H1 (cell line): ENCODE data around the gene GNS. TPM values are rescaled to one million over a fixed set of nuclear protein-coding genes. Genes with fewer than 3 reads are reported as not detected.

Experiments
- BCL11A ChIP-seq, 2 experiments: IDR thresholded peaks; one replicate each; pipeline ENCODE4 v1.6.1; 2011; ENCODE audit warnings: low read depth in 2 of 2, low read length in 2 of 2, mild to moderate bottlenecking in 2 of 2
- CHD2 ChIP-seq: IDR thresholded peaks from 2 replicates; pipeline ENCODE4 v1.6.1; 2012; ENCODE audit warnings: low read length, improper control_type of control experiment
- CREB1 ChIP-seq: IDR thresholded peaks from 2 replicates; pipeline ENCODE4 v1.6.1; 2012; ENCODE audit warnings: inconsistent platforms
- CTCF ChIP-seq, 3 experiments: IDR thresholded peaks; 1 replicate in 2 of 3; 2 replicates in 1 of 3; pipeline versions ENCODE4 v1.5.1 to v1.6.1; 2011; ENCODE audit warnings: low read length in 3 of 3, mild to moderate bottlenecking in 3 of 3, inconsistent platforms in 2 of 3, low read depth in 1 of 3, moderate library complexity in 1 of 3; ENCODE audit not compliant: insufficient read depth in 1 of 3; ENCODE audit errors: control extremely low read depth in 1 of 3
- EP300 ChIP-seq, 2 experiments: IDR thresholded peaks; 1 replicate in 1 of 2; 2 replicates in 1 of 2; pipeline ENCODE4 v1.6.1; 2011 to 2012; ENCODE audit warnings: low read depth in 2 of 2, low read length in 2 of 2, mild to moderate bottlenecking in 2 of 2, borderline replicate concordance in 1 of 2, inconsistent platforms in 1 of 2, moderate library complexity in 1 of 2
- RBBP5 ChIP-seq: IDR thresholded peaks from 2 replicates; pipeline ENCODE4 v1.7.1; 2012; ENCODE audit warnings: low read depth, mild to moderate bottlenecking, inconsistent platforms, low read length, moderate library complexity, borderline replicate concordance
- SAP30 ChIP-seq: fragments of 300-600 bp; sonication (generic); IDR thresholded peaks from 2 replicates; pipeline ENCODE4 v1.7.1; 2012; ENCODE audit warnings: low read length, moderate library complexity, mild to moderate bottlenecking, inconsistent platforms; ENCODE audit not compliant: insufficient read depth, insufficient replicate concordance
- SP2 ChIP-seq: IDR thresholded peaks from 2 replicates; pipeline ENCODE4 v1.6.1; 2012; ENCODE audit warnings: mild to moderate bottlenecking, low read length, inconsistent platforms
- SUZ12 ChIP-seq: fragments of 200-600 bp; sonication (generic); IDR thresholded peaks from 2 replicates; pipeline ENCODE4 v1.6.1; 2012; ENCODE audit warnings: mild to moderate bottlenecking, inconsistent platforms, low read length, moderate library complexity, mixed read lengths
- TCF12 ChIP-seq: IDR thresholded peaks from 2 replicates; pipeline ENCODE4 v1.6.1; 2011; ENCODE audit warnings: low read depth, mild to moderate bottlenecking, low read length
- ZNF274 ChIP-seq: IDR thresholded peaks from 2 replicates; pipeline ENCODE4 v1.7.0; 2012; ENCODE audit warnings: low read length, borderline replicate concordance; ENCODE audit errors: extremely low read depth
- polyA plus RNA-seq, 7 experiments: library from polyadenylated mRNA; depleted of rRNA in 3 of 7; stranded (reverse) in 5 of 7; unstranded in 2 of 7; fragments of >200 nt in 5 of 7; fragments of 200-250 nt in 2 of 7; gene quantifications; 1 replicate in 5 of 7; 2 replicates in 1 of 7; 4 replicates in 1 of 7; pipeline versions ENCODE4 v1.2.1 to v1.2.3, GENCODE V29; 2011 to 2013; ENCODE audit warnings: missing spikeins in 2 of 7, mixed read lengths in 2 of 7
- total RNA-seq: library from RNA; stranded (reverse); fragmentation: NEBNext Ultra II Directional; extraction: Animal tissue kit (Norgen Biotek cat#: 25700); gene quantifications from 2 replicates; pipeline ENCODE4 v1.2.1, GENCODE V29; 2021

The GNS gene
- total and polyA plus RNA-seq, 2 of the 8 experiments (the other 6 are each of a cell fraction or from before 2014, with no cell fraction given), result 16.0 to 28.5 TPM

DNA sequence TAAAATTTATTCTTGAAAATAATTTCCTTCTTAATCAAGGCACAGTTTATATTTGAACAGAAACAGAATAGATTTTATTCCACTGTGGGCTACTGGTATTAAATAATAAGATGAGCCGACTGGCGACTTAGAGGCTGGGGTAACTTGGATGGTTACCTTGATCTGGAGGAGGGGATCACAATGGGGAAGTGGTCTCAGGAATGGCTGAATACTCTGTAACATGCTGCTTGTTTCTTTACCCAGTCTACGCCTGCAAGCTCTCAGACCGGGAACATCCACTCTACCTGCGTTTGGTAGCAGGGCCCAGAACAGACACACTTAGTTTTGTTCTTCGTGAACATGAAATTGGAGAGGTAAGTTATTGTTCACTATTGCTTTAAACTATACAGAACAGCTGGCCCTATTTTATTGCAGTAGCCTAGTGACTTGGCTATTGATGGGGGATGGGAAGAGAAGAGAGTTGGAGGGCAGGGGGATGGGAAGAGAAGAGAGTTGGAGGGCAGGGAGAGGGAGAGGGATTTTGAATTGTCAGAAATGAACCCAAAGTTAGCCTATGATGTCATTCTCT lies 67.9 kb downstream of the GNS start (continued):
- TF ChIP-seq RBBP5 (no peak; the same call in none of the 2 replicates), SAP30 (no peak), EP300 (IDR thresholded peaks at IDR 0.05; ENCODE audit: borderline replicate concordance in 1 of 2, low read depth in 2 of 2, low read length in 2 of 2) (no peak), CTCF (IDR thresholded peaks at IDR 0.05; ENCODE audit: control extremely low read depth in 1 of 3, insufficient read depth in 1 of 3, low read depth in 1 of 3, low read length in 3 of 3) (no peak), SUZ12 (no peak), CREB1 (no peak), SP2 (no peak), BCL11A (IDR thresholded peaks at IDR 0.05; ENCODE audit: low read depth in 2 of 2, low read length in 2 of 2) (no peak), CHD2 (peak; percentile 83), ZNF274 (no peak), TCF12 (0 out of 2 replicates have a peak, but pooled peaks have one; percentile 59)
